A549 (cell line): ENCODE measurements around the gene ATP2C2. TPM values are rescaled to one million over a fixed set of nuclear protein-coding genes. Genes with fewer than 3 reads are reported as not detected.

Experiments
- ATAC-seq, 2 experiments: fragments of 200-7000 bp in 1 of 2; fragments of >200 bp in 1 of 2; cut with Nextera tagmentation in 1 of 2; cut with Tn5 transposase in 1 of 2; 3 replicates each; pipeline versions ENCODE4 v1.8.0 to v1.9.1; 2018 to 2020; ENCODE audit warnings: mild to moderate bottlenecking in 1 of 2, moderate library complexity in 1 of 2
- CTCF ChIA-PET: fragments of 300-600 bp; sonication (Branson Sonifier 250); formaldehyde crosslinking; extraction: SDS; loops from one replicate; lab custom pipeline; 2021; ENCODE audit warnings: antibody characterized with exemption, inconsistent platforms; lab: Yijun Ruan, JAX
- POLR2A ChIA-PET: fragments of 350-600 bp; formaldehyde crosslinking; extraction: SDS; loops from one replicate; lab custom pipeline; 2021; ENCODE audit warnings: antibody characterized with exemption, inconsistent platforms; lab: Yijun Ruan, JAX
- DNase-seq, 2 experiments: peaks; one replicate each; pipeline versions ENCODE4 v3.0.0 to v3.0.0-alpha.2; 2011 to 2016; ENCODE audit warnings: low read depth in 1 of 2, low spot score in 1 of 2
- FAIRE-seq: peaks from 2 replicates; lab custom pipeline; 2011; peaks lifted over from hg19 to GRCh38; lab: Jason Lieb, UNC
- H3K27ac ChIP-seq, 2 experiments: fragments of >200 bp; sonication (Bioruptor Twin); formaldehyde crosslinking; 3 replicates each; pipeline ENCODE4 v1.5.1; 2016 to 2017
- H3K4me1 ChIP-seq: fragments of >200 bp; sonication (Bioruptor Twin); formaldehyde crosslinking; 3 replicates; pipeline ENCODE4 v1.6.1; 2016
- H3K4me2 ChIP-seq: fragments of >200 bp; sonication (Bioruptor Twin); formaldehyde crosslinking; 3 replicates; pipeline ENCODE4 v1.6.1; 2016
- H3K4me3 ChIP-seq: fragments of >200 bp; sonication (Bioruptor Twin); formaldehyde crosslinking; 3 replicates; pipeline ENCODE4 v1.5.1; 2016
- H3K9me3 ChIP-seq: fragments of >200 bp; sonication (Bioruptor Twin); formaldehyde crosslinking; 3 replicates; pipeline ENCODE4 v1.6.1; 2016
- CHD4 ChIP-seq: fragments of 200-600 bp; sonication (generic); IDR thresholded peaks from 2 replicates; pipeline ENCODE4 v1.6.1; 2016; ENCODE audit warnings: antibody characterized with exemption, mild to moderate bottlenecking, borderline replicate concordance
- ESRRA ChIP-seq: fragments of 150-350 bp; IDR thresholded peaks from 2 replicates; pipeline ENCODE4 v1.6.1; 2014; ENCODE audit warnings: mild to moderate bottlenecking, low read length, borderline replicate concordance
- FOSB ChIP-seq: fragments of 250-450 bp; sonication (Bioruptor Pico); IDR thresholded peaks from 2 replicates; pipeline ENCODE4 v1.5.0; 2020; ENCODE audit warnings: mild to moderate bottlenecking, moderate library complexity
- FOSL2 ChIP-seq, 2 experiments: fragments of 450-650 bp in 1 of 2; fragments of >200 bp in 1 of 2; sonication (Bioruptor Twin) in 1 of 2; formaldehyde crosslinking; IDR thresholded peaks; 2 replicates each; pipeline versions ENCODE4 v1.5.0 to v1.6.1; 2016 to 2020; ENCODE audit warnings: mild to moderate bottlenecking in 1 of 2, moderate library complexity in 1 of 2
- GATA3 ChIP-seq: IDR thresholded peaks from 2 replicates; pipeline ENCODE4 v1.6.1; 2012; ENCODE audit warnings: borderline replicate concordance
- HDAC2 ChIP-seq: fragments of 200-600 bp; sonication (generic); IDR thresholded peaks from 2 replicates; pipeline ENCODE4 v1.6.1; 2016
- HOXA7 ChIP-seq: fragments of 250-450 bp; sonication (Bioruptor Pico); IDR thresholded peaks from 2 replicates; pipeline ENCODE4 v1.5.0; 2020; ENCODE audit warnings: mild to moderate bottlenecking, moderate library complexity
- HOXB13 ChIP-seq: fragments of 250-450 bp; sonication (Bioruptor Pico); IDR thresholded peaks from 2 replicates; pipeline ENCODE4 v1.5.0; 2020; ENCODE audit warnings: low read depth, mild to moderate bottlenecking, moderate library complexity
- MAZ ChIP-seq: fragments of 150-350 bp; IDR thresholded peaks from 2 replicates; pipeline ENCODE4 v1.6.1; 2014; ENCODE audit warnings: antibody characterized with exemption, low read depth, low read length, borderline replicate concordance
- NFE2L2 ChIP-seq: fragments of 150-350 bp; conservative IDR thresholded peaks from 2 replicates; pipeline ENCODE4 v1.6.1; 2014; ENCODE audit warnings: low read length
- NPAS2 ChIP-seq: fragments of 250-450 bp; sonication (Bioruptor Pico); IDR thresholded peaks from 2 replicates; pipeline ENCODE4 v1.8.0; 2022; ENCODE audit warnings: mild to moderate bottlenecking, moderate library complexity, borderline replicate concordance
- POLR2A ChIP-seq: IDR thresholded peaks from 2 replicates; pipeline ENCODE4 v1.6.1; 2012; ENCODE audit warnings: mild to moderate bottlenecking, low read length
- POLR2AphosphoS2 ChIP-seq: conservative IDR thresholded peaks from 2 replicates; pipeline ENCODE4 v1.6.1; 2012; ENCODE audit warnings: low read length, improper control_type of control experiment, inconsistent platforms
- RAD21 ChIP-seq, 2 experiments: fragments of >200 bp in 1 of 2; sonication (Bioruptor Twin) in 1 of 2; formaldehyde crosslinking in 1 of 2; IDR thresholded peaks in 1 of 2; conservative IDR thresholded peaks in 1 of 2; 2 replicates in 1 of 2; 3 replicates in 1 of 2; pipeline ENCODE4 v1.6.1; 2012 to 2018; ENCODE audit warnings: inconsistent platforms in 1 of 2
- RARB ChIP-seq: fragments of 250-450 bp; sonication (Bioruptor Pico); IDR thresholded peaks from 2 replicates; pipeline ENCODE4 v1.8.0; 2021; ENCODE audit warnings: mild to moderate bottlenecking, moderate library complexity
- RCOR1 ChIP-seq: fragments of 150-350 bp; IDR thresholded peaks from 2 replicates; pipeline ENCODE4 v1.6.1; 2014; ENCODE audit warnings: antibody characterized with exemption, low read length, low read depth
- RNF2 ChIP-seq: fragments of 200-600 bp; sonication (generic); IDR thresholded peaks from 2 replicates; pipeline ENCODE4 v1.6.1; 2016; ENCODE audit warnings: low read depth, mild to moderate bottlenecking, antibody characterized with exemption, moderate library complexity, borderline replicate concordance
- TP53 ChIP-seq: fragments of 250-450 bp; sonication (Bioruptor Pico); IDR thresholded peaks from 2 replicates; pipeline ENCODE4 v1.5.0; 2021; ENCODE audit warnings: mild to moderate bottlenecking, moderate library complexity
- ZC3H11A ChIP-seq: fragments of 450-650 bp; IDR thresholded peaks from 2 replicates; pipeline ENCODE4 v1.6.1; 2014; ENCODE audit warnings: antibody characterized with exemption, mild to moderate bottlenecking
- ZFP36 ChIP-seq: fragments of 450-650 bp; IDR thresholded peaks from 2 replicates; pipeline ENCODE4 v1.6.1; 2014; ENCODE audit warnings: borderline replicate concordance; ENCODE audit not compliant: partially characterized antibody
- WGBS: methylation state at CpG from one replicate; pipeline ENCODE4 v1.1.6; 2017; ENCODE audit errors: missing lambda C conversion rate; 5-methylcytosine and 5-hydroxymethylcytosine counted together
- polyA plus RNA-seq, 4 experiments: library from polyadenylated mRNA; depleted of rRNA in 3 of 4; stranded (reverse); fragments of >200 nt; fragmentation: RNase III in 1 of 4; extraction: RNeasy Plus Mini Kit Qiagen cat#74134 plus additional on column Dnase treatment in 1 of 4; gene quantifications; 2 replicates in 3 of 4; 3 replicates in 1 of 4; pipeline ENCODE4 v1.2.3, GENCODE V29; 2011 to 2017
- TF ChIP-seq, protein P1 (sequence below): fragments of 250-450 bp; sonication (Bioruptor Pico); IDR thresholded peaks from 2 replicates; pipeline ENCODE4 v1.5.0; 2020; ENCODE audit warnings: low read depth, mild to moderate bottlenecking, moderate library complexity
- TF ChIP-seq, protein P2 (sequence below): IDR thresholded peaks from 2 replicates; pipeline ENCODE4 v1.6.1; 2012
- TF ChIP-seq, protein P3 (sequence below): fragments of >200 bp; sonication (Bioruptor Twin); formaldehyde crosslinking; IDR thresholded peaks from 2 replicates; pipeline ENCODE4 v1.6.1; 2016
- TF ChIP-seq, protein P4 (sequence below): fragments of >200 bp; sonication (Bioruptor Twin); formaldehyde crosslinking; IDR thresholded peaks from 3 replicates; pipeline ENCODE4 v1.5.1; 2016
- TF ChIP-seq, protein P5 (sequence below): fragments of 200-600 bp; sonication (generic); IDR thresholded peaks from 2 replicates; pipeline ENCODE4 v1.6.1; 2016; ENCODE audit warnings: antibody characterized with exemption, mild to moderate bottlenecking, moderate library complexity

ATP2C2 gene
- polyA plus RNA-seq, 2 of the 4 experiments (the other 2 are of a cell fraction): 0.14 to 0.17 TPM

DNA sequence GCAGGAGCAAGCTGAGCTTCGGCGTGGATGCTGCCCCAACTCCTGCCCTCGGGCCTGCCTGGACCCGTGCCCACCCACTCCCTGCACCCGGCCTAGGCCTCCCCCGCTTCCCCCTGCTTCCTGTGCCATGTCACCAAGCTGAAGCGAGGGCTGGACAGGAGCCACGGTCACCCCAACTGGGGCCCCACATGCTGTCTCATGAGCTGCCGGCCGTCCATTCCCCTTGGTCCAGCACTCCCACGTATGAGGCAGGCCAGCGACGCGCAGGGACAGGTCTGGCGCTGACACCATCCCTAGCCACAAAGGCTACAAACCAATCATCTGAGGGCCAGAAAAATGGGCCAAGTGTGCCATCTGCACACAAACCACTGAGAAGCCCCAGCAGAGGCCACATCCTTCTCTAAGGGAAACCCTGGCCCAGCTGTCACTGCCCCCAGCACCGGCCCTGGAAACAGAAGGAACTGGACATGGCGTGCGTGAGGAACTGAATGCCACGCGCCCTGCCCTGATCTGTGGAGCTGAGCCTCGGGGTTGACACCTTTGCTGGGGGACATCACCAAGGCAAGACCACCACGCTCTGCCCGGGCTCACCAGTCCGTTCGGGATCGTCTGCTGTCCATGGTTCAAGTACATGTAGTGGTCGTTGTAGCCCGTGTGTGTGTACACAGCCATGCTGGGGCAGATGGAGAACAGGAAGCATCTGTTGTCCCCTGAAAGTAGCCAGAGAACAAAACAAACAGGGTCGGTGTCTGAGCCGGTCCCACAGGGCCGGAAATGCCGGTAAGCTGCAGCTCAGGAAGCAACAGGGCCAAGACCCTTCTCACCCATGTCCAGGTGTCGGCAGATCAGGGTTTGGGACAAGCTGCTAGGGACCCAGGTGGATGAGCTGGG lies 113.9 kb downstream of the ATP2C2 start:
- TF ChIP-seq TP53 (no peak), RCOR1 (no peak), MAZ (no peak), HDAC2 (no peak), GATA3 (no peak), NFE2L2 (no peak), CHD4 (no peak), ZC3H11A (no peak), FOSL2 (IDR thresholded peaks at IDR 0.05) (no peak), FOSL2 (CRISPR knock-in tag; IDR thresholded peaks at IDR 0.05) (no peak), ZFP36 (no peak), HOXB13 (CRISPR knock-in tag) (no peak), POLR2AphosphoS2 (no peak), POLR2A (no peak), FOSB (CRISPR knock-in tag) (no peak), RAD21 (conservative IDR thresholded peaks at IDR 0.05 in 1 of 2, IDR thresholded peaks at IDR 0.05 in 1 of 2) (no peak)
- TF ChIP-seq, protein P1, sequence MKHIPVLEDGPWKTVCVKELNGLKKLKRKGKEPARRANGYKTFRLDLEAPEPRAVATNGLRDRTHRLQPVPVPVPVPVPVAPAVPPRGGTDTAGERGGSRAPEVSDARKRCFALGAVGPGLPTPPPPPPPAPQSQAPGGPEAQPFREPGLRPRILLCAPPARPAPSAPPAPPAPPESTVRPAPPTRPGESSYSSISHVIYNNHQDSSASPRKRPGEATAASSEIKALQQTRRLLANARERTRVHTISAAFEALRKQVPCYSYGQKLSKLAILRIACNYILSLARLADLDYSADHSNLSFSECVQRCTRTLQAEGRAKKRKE (CRISPR knock-in tag): no peak
- TF ChIP-seq, protein P2, sequence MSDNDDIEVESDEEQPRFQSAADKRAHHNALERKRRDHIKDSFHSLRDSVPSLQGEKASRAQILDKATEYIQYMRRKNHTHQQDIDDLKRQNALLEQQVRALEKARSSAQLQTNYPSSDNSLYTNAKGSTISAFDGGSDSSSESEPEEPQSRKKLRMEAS: no peak
- TF ChIP-seq, protein P3, sequence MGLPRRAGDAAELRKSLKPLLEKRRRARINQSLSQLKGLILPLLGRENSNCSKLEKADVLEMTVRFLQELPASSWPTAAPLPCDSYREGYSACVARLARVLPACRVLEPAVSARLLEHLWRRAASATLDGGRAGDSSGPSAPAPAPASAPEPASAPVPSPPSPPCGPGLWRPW: no peak
- TF ChIP-seq, protein P4, sequence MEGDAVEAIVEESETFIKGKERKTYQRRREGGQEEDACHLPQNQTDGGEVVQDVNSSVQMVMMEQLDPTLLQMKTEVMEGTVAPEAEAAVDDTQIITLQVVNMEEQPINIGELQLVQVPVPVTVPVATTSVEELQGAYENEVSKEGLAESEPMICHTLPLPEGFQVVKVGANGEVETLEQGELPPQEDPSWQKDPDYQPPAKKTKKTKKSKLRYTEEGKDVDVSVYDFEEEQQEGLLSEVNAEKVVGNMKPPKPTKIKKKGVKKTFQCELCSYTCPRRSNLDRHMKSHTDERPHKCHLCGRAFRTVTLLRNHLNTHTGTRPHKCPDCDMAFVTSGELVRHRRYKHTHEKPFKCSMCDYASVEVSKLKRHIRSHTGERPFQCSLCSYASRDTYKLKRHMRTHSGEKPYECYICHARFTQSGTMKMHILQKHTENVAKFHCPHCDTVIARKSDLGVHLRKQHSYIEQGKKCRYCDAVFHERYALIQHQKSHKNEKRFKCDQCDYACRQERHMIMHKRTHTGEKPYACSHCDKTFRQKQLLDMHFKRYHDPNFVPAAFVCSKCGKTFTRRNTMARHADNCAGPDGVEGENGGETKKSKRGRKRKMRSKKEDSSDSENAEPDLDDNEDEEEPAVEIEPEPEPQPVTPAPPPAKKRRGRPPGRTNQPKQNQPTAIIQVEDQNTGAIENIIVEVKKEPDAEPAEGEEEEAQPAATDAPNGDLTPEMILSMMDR: no peak
- H3K9me3 ChIP-seq: no peaks in the 10 kb centered on the region
- ChIA-PET POLR2A (no interaction called here), CTCF (interaction anchor here (0.6 to 15.7 kb wide), 12 partner anchors 9 to 558 kb away, joined by 3 to 245 read pairs (median 8); partner anchors contain the start of gene TAF1C)
- FAIRE-seq: no peak
- DNase-seq: no peak
- no peak for ATAC-seq
- H3K4me1 ChIP-seq: no peaks in the 10 kb centered on the region
- no peak overlapping the region for H3K27ac ChIP-seq
- H3K4me3 ChIP-seq: no peak overlapping the region
- 92% methylated on average over 33 of the region's 33 CpGs for WGBS
- H3K4me2 ChIP-seq: no peak overlapping the region

DNA sequence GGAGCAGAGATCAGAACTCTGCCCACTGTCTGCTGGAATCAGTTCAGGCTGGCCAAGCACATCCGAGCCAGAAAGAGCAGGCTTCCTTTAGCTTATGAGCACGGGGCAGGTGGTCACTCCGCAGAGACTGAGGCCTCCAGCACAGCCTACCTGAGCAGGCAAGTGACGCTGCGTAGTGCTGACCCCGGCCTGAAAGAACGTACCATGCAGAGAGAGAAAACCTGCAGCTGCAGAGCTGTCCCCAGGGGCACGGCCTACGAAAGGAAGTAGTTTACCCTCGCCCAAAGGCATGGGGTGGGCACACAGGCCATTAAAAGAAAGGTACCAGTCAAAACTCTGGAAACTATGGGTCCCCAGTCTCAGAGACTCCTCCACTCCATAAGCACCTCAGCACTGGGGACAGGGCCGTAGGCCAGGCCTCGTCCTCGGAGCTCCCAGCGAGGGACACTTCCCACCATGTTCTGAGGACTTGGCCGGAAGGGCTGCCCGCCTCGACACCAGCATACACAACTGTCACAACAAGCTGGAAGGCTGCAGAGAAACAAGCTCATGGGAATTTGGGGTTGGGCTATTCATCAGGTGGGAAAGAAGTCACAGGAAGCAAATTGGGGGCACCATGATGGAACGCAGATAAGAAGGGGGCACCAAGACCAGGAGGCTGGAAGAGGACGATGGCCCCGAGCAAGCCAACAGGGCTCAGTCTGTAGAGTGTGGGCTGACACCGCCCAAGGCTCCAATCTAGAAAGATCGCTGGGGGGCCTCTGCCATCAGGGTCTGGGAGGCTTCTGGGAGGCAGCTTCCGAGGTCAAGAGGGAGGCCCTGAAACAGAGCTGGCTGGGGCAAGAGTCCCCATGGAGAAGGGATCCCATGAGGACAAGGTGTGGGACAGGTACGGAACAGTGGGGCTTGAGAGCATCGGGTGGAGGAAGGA lies 114.9 kb downstream of the ATP2C2 start:
- FAIRE-seq (no peak), DNase-seq (no peak), ATAC-seq (no peak)
- Histone ChIP-seq H3K9me3 (no peaks in the 10 kb centered on the region), H3K4me2 (no peak overlapping the region), H3K4me1 (no peaks in the 10 kb centered on the region), H3K4me3 (no peak overlapping the region), H3K27ac (no peak overlapping the region)
- POLR2A ChIA-PET: no interaction called here
- TF ChIP-seq, protein P5, sequence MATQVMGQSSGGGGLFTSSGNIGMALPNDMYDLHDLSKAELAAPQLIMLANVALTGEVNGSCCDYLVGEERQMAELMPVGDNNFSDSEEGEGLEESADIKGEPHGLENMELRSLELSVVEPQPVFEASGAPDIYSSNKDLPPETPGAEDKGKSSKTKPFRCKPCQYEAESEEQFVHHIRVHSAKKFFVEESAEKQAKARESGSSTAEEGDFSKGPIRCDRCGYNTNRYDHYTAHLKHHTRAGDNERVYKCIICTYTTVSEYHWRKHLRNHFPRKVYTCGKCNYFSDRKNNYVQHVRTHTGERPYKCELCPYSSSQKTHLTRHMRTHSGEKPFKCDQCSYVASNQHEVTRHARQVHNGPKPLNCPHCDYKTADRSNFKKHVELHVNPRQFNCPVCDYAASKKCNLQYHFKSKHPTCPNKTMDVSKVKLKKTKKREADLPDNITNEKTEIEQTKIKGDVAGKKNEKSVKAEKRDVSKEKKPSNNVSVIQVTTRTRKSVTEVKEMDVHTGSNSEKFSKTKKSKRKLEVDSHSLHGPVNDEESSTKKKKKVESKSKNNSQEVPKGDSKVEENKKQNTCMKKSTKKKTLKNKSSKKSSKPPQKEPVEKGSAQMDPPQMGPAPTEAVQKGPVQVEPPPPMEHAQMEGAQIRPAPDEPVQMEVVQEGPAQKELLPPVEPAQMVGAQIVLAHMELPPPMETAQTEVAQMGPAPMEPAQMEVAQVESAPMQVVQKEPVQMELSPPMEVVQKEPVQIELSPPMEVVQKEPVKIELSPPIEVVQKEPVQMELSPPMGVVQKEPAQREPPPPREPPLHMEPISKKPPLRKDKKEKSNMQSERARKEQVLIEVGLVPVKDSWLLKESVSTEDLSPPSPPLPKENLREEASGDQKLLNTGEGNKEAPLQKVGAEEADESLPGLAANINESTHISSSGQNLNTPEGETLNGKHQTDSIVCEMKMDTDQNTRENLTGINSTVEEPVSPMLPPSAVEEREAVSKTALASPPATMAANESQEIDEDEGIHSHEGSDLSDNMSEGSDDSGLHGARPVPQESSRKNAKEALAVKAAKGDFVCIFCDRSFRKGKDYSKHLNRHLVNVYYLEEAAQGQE: no peak
- no peak for TF ChIP-seq RNF2
- no peak for TF ChIP-seq ZFP36
- no peak for TF ChIP-seq HOXA7 (CRISPR knock-in tag)
- TF ChIP-seq RARB (CRISPR knock-in tag): no peak
- TF ChIP-seq, protein P4: no peak
- TF ChIP-seq ESRRA: no peak
- no peak for TF ChIP-seq NPAS2 (CRISPR knock-in tag)
- CTCF ChIA-PET: interaction anchor here (0.6 to 15.7 kb wide), 28 partner anchors 8 to 948 kb away, joined by 3 to 245 read pairs (median 4); partner anchors contain the start of genes MEAK7 and TAF1C
- WGBS: 94% methylated on average over 25 of the region's 25 CpGs
